Natural killer cell (primary cell): ENCODE measurements around the gene EPHA7. TPM values are rescaled to one million over a fixed set of nuclear protein-coding genes. Genes with fewer than 3 reads are reported as not detected.

Experiments used
- ATAC-seq, 3 donors: fragments of 150-1000 bp in 2 of 3; fragments of 200-7000 bp in 1 of 3; cut with Tn5 transposase; 1 replicate in 1 of 3; 2 replicates in 2 of 3; pipeline ENCODE4 v1.10.0; 2021; ENCODE audit warnings: mild to moderate bottlenecking in 2 of 3, moderate library complexity in 2 of 3
- DNase-seq, 2 donors: peaks; one replicate each; pipeline versions ENCODE4 v3.0.0 to v3.0.0-alpha.2; 2013 to 2021; ENCODE audit warnings: mixed read lengths in 1 of 2
- H3K27ac ChIP-seq: one replicate; pipeline ENCODE4 v1.5.1; 2013; ENCODE audit warnings: mild to moderate bottlenecking, low read length
- H3K27me3 ChIP-seq: one replicate; pipeline ENCODE4 v1.6.1; 2013; ENCODE audit warnings: low read length; ENCODE audit not compliant: control insufficient read depth, insufficient read depth
- H3K36me3 ChIP-seq: one replicate; pipeline ENCODE4 v1.6.1; 2013; ENCODE audit warnings: low read length; ENCODE audit not compliant: control insufficient read depth, insufficient read depth
- H3K4me1 ChIP-seq: one replicate; pipeline ENCODE4 v1.6.1; 2013; ENCODE audit warnings: low read length; ENCODE audit not compliant: control insufficient read depth, insufficient read depth
- H3K4me3 ChIP-seq: one replicate; pipeline ENCODE4 v1.5.1; 2013; ENCODE audit warnings: low read length
- H3K9me3 ChIP-seq: one replicate; pipeline ENCODE4 v1.6.1; 2013; ENCODE audit warnings: low read length; ENCODE audit not compliant: control insufficient read depth, insufficient read depth
- H3K27ac Mint-ChIP-seq, 2 donors: one replicate each; pipeline ENCODE4 v1.8.0; 2022; ENCODE audit warnings: mild to moderate bottlenecking in 2 of 2, mixed read lengths in 2 of 2, moderate library complexity in 1 of 2
- H3K27me3 Mint-ChIP-seq, 2 donors: one replicate each; pipeline ENCODE4 v1.8.0; 2022; ENCODE audit warnings: low read depth in 2 of 2, mixed read lengths in 2 of 2
- H3K36me3 Mint-ChIP-seq: one replicate; pipeline ENCODE4 v1.8.0; 2022; ENCODE audit warnings: mixed read lengths
- H3K4me1 Mint-ChIP-seq, 2 donors: one replicate each; pipeline ENCODE4 v1.8.0; 2022; ENCODE audit warnings: mixed read lengths in 2 of 2
- H3K4me3 Mint-ChIP-seq: one replicate; pipeline ENCODE4 v1.8.0; 2022; ENCODE audit warnings: mild to moderate bottlenecking, moderate library complexity, mixed read lengths
- H3K9me3 Mint-ChIP-seq, 2 donors: one replicate each; pipeline ENCODE4 v1.8.0; 2022; ENCODE audit warnings: mixed read lengths in 2 of 2
- WGBS: methylation state at CpG from one replicate; pipeline ENCODE4 v1.1.7; 2013; ENCODE audit warnings: missing lambda C conversion rate; ENCODE audit not compliant: insufficient coverage; 5-methylcytosine and 5-hydroxymethylcytosine counted together
- intact Hi-C: fragments of 100-400 bp; cut with micrococcal nuclease; formaldehyde crosslinking; loops from one replicate; pipeline ENCODE4 v1.14.2; 2022
- total RNA-seq, 4 donors: library from RNA; stranded (reverse); fragments of 120-200 nt in 1 of 4; gene quantifications; one replicate each; pipeline versions ENCODE4 v1.2.3 to v1.2.4, GENCODE V29; 2013 to 2022
- TF ChIP-seq, protein P1 (sequence below): fragments of 200-600 bp; IDR thresholded peaks from one replicate; pipeline ENCODE4 v1.8.0; 2022; ENCODE audit warnings: antibody characterized with exemption

The EPHA7 gene
- total RNA-seq, 3 donors from 2014 or later (not counting 1 experiment from before 2014, with no cell fraction given): not detected

DNA sequence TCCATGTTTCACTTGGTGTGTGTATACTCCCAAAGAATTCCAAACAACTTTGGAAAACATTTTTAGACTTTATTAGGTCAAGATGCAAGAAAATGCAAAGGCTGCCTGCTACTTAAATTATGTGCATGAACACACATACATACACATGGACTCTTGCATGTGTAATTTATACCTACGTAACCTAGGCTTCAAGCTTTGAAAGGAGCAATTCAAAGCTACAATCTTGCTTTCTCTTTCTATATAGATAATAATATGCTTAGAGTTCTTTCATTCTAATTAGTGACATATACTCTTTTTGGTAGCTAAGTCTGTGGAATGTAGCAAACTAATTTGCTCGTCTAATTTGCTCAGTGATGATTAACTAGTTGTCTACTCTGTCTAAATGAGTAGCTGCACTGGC lies 146.5 kb downstream of the EPHA7 start:
- intact Hi-C loops: no loop called here
- no peaks in the 10 kb centered on the region for H3K27me3 ChIP-seq
- H3K27ac Mint-ChIP-seq: no peak overlapping the region
- ATAC-seq (no peak), DNase-seq (no peak)
- H3K36me3 Mint-ChIP-seq: no peaks in the 10 kb centered on the region
- H3K4me1 Mint-ChIP-seq: no peaks in the 10 kb centered on the region
- H3K27me3 Mint-ChIP-seq: no peaks in the 10 kb centered on the region
- no peaks in the 10 kb centered on the region for H3K4me1 ChIP-seq
- H3K4me3 Mint-ChIP-seq: no peak overlapping the region
- WGBS: 81% methylated on average over 1 of the region's 2 CpGs
- H3K9me3 ChIP-seq: no peaks in the 10 kb centered on the region
- H3K9me3 Mint-ChIP-seq: peaks cover 0 to 2% of the 10 kb centered on the region in 2 donors
- TF ChIP-seq, protein P1, sequence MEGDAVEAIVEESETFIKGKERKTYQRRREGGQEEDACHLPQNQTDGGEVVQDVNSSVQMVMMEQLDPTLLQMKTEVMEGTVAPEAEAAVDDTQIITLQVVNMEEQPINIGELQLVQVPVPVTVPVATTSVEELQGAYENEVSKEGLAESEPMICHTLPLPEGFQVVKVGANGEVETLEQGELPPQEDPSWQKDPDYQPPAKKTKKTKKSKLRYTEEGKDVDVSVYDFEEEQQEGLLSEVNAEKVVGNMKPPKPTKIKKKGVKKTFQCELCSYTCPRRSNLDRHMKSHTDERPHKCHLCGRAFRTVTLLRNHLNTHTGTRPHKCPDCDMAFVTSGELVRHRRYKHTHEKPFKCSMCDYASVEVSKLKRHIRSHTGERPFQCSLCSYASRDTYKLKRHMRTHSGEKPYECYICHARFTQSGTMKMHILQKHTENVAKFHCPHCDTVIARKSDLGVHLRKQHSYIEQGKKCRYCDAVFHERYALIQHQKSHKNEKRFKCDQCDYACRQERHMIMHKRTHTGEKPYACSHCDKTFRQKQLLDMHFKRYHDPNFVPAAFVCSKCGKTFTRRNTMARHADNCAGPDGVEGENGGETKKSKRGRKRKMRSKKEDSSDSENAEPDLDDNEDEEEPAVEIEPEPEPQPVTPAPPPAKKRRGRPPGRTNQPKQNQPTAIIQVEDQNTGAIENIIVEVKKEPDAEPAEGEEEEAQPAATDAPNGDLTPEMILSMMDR: no peak
- H3K4me3 ChIP-seq: no peak overlapping the region
- no peak overlapping the region for H3K27ac ChIP-seq
- no peaks in the 10 kb centered on the region for H3K36me3 ChIP-seq

DNA sequence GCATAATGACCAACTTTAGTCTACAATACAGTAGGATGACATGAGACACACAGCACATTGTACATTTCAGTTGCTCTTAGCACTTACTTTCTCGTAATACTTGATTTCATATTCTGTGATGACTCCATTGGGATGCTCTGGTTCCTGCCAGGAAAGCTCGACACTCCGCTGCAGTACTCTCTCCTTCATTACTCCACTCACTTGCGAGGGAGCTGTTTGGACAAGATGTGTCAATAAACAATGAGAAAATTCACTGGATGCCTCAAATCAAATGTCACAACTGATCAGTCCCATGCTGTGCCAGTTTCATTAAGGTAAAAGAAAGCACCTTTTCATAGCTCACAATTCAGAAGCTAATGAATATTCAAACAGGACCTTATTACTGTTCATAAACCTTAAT lies 147.1 kb downstream of the EPHA7 start:
- WGBS: 88% methylated on average over 4 of the region's 4 CpGs
- H3K9me3 Mint-ChIP-seq: peaks cover 0 to 2% of the 10 kb centered on the region in 2 donors
- intact Hi-C loops: no loop called here

GRCh38 chr6:93266116-93266817 lies 153.1 kb downstream of the EPHA7 start:
- Mint-ChIP-seq H3K4me3 (no peak overlapping the region), H3K4me1 (no peaks in the 10 kb centered on the region), H3K9me3 (no peaks in the 10 kb centered on the region), H3K36me3 (no peaks in the 10 kb centered on the region), H3K27me3 (no peaks in the 10 kb centered on the region), H3K27ac (no peak overlapping the region)
- H3K36me3 ChIP-seq: no peaks in the 10 kb centered on the region
- H3K4me3 ChIP-seq: no peak overlapping the region
- H3K4me1 ChIP-seq: no peaks in the 10 kb centered on the region
- TF ChIP-seq, protein P1: no peak
- WGBS: 79% methylated on average over 2 of the region's 3 CpGs
- no peaks in the 10 kb centered on the region for H3K9me3 ChIP-seq
- DNase-seq (no peak), ATAC-seq (no peak)
- H3K27ac ChIP-seq: no peak overlapping the region
- no peaks in the 10 kb centered on the region for H3K27me3 ChIP-seq
- intact Hi-C loops: no loop called here

More for the DNA sequence above, 147.1 kb downstream of the EPHA7 start:
- no peak overlapping the region for H3K4me3 Mint-ChIP-seq
- no peaks in the 10 kb centered on the region for H3K27me3 Mint-ChIP-seq
- H3K4me3 ChIP-seq: no peak overlapping the region
- DNase-seq (no peak), ATAC-seq (no peak)
- TF ChIP-seq, protein P1: no peak
- no peaks in the 10 kb centered on the region for H3K27me3 ChIP-seq
- H3K27ac Mint-ChIP-seq: no peak overlapping the region
- no peaks in the 10 kb centered on the region for H3K36me3 Mint-ChIP-seq
- no peaks in the 10 kb centered on the region for H3K9me3 ChIP-seq
- H3K36me3 ChIP-seq: no peaks in the 10 kb centered on the region
- H3K4me1 Mint-ChIP-seq: no peaks in the 10 kb centered on the region
- no peak overlapping the region for H3K27ac ChIP-seq
- H3K4me1 ChIP-seq: no peaks in the 10 kb centered on the region

- Histone ChIP-seq H3K27ac (no peak overlapping the region), H3K9me3 (no peaks in the 10 kb centered on the region), H3K4me3 (no peak overlapping the region), H3K36me3 (no peaks in the 10 kb centered on the region), H3K4me1 (no peaks in the 10 kb centered on the region), H3K27me3 (no peaks in the 10 kb centered on the region)
- no peak overlapping the region for H3K27ac Mint-ChIP-seq
- no peak overlapping the region for H3K4me3 Mint-ChIP-seq
- ATAC-seq (no peak), DNase-seq (no peak)
- peaks cover 2% of the 10 kb centered on the region in 2 donors for H3K9me3 Mint-ChIP-seq
- WGBS: 17% methylated on average over 2 of the region's 2 CpGs
- H3K4me1 Mint-ChIP-seq: no peaks in the 10 kb centered on the region
- no peaks in the 10 kb centered on the region for H3K36me3 Mint-ChIP-seq
- TF ChIP-seq, protein P1: no peak
- no peaks in the 10 kb centered on the region for H3K27me3 Mint-ChIP-seq
- intact Hi-C loops: no loop called here
Measured at GRCh38 chr6:93260881-93261280, 158.5 kb downstream of the EPHA7 start.
